ENCODE results near the gene UMAD1.

The UMAD1 gene

DNA sequence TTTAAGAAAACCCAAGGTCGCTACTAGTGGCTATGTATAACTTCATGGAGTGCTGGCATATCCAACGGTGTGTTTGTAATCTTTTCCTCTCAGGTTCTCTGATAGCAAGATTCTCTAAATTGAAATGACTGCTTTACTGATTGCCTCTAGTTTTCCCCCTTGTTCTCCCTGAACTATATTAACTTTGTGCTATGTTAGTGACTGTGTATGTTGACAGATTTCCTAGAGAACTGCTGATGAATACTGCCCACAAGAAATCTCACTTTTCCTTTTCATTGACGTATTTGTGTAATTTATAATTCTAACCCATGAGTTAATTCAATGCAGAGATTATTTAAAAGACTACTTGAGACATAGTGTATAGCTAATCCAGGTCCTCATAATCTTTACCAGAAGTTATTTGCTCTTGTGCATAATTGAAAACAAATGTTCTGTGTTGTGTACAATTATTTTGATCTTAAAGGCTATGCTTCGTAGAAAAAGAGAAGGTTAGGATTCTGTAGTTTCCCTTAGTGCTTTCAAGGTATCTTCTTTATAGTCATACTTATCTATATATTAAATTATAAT, 257.5 kb downstream of the UMAD1 start:
- no peak for DNase-seq

GRCh38 chr7:7902845-7903244, 262.3 kb downstream of the UMAD1 start:
- DNase-seq = no peak

DNA sequence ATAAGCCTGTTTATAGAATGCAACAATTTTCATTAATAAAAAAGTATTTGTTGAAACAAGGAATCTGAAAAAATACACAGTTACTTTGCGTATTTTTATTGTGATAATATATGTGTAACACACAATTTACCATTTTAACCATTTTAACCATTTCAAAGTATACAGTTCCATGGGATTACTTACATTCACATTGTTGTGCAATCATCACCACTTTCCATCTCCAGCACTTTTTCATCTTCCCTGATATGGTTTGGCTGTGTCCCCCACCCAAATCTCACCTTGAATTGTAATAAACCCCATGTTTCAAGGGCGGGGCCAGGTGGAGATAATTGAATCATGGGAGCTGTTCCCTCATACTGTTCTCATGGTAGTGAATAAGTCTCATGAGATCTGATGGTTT, 266.8 kb downstream of the UMAD1 start:
- no peak for DNase-seq

DNA sequence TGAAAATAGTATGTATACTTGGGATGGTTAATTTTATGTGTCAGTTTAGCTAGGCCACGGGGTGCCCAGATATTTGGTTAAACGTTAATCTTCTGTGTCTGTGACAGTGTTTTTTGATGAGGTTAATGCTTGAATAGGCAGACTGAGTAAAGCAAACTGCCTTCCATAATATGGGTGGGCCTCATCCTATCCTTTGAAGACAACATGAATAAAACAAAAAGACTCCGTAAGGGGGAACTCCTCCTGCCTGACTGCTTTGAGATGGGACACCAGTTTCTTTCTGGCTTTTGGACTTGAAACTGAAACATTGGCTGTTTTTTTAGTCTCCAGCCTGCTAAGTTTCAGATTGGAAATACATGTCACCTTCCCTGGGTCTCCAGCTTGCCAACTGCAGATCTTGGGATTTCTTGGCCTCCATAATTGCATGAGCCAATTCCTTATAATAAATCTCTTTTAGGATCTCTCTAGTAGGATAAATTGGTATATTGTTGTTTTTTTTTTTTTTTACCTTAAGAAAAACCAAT, 268.1 kb downstream of the UMAD1 start:
- DNase-seq = no peak

- DNase-seq = no peak
These were observed 268.8 kb downstream of the UMAD1 start for GRCh38 chr7:7909376-7909775.

DNA sequence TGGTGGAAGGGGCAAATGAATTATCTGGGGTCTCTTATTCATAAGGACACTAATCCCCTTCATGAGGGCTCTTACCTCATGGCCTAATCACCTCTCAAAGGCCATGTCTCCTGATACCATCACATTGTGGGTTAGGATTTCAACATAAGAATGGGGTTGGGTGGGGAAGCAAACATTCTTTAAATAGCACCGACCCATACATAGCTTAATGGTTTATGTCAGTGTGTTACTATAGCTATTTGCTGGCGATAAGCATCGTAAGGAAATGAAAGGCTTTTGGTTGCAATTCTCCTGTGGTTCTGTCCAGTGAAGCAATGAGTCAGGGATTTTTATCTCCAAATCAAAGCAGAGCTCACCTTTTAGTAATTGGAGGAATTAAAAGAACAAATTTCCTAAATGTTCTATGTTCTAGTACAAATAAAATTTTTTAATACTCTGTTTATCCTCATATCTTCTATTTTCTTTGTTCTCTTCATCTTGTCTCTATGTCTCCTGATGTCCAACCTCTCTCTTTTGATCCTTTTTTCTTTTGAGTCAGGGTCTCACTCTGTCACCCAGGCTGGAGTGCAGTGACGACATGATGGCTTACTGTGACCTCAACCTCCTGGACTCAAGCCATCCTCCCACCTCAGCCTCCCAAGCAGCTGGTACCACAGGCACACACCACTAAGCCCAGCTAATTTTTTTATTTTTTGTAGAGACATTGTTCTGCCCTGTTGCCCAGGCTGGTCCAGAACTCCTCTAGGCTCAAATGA, 271.0 kb downstream of the UMAD1 start:
- DNase-seq = no peak

DNA sequence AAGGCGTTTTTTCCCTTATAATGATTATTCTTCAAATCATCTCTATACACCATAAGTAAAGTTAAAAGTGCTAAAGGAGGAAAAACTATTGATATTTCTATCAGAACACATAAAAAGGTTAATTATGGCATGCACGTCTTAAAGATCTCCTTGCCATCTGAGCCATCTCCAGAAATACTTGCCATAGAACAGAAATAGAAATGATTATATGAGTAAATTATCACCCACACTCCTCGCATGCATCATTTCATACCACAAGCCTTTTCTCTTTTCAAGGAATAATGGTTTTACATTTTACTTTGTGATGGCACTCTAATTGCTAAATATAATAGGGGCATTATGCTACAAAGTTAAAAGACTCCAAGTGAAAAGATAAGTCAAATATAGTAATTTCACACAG, 272.4 kb downstream of the UMAD1 start:
- DNase-seq = no peak

- no peak for DNase-seq
These were observed 273.0 kb downstream of the UMAD1 start for GRCh38 chr7:7913504-7913903.

- no peak for DNase-seq
These were observed 274.0 kb downstream of the UMAD1 start for GRCh38 chr7:7914547-7914946.

DNA sequence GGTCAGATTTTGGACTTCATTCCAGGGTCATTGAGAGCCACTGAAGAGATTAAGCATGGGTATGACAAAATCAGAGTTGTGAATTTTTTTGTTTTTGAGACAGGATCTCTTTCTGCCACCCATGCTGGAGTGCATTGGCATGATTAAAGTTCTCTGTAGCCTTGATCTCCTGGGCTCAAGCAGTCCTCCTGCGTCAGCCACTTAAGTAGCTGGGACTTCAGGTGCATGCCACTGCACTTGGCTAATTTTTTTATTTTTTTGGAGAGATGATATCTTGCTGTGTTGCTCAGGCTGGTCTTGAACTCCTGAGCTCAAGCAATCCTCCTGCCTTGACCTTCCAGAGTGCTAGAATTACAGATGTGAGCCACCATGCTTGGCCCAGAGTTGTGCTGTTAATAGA, 275.5 kb downstream of the UMAD1 start:
- no peak for DNase-seq

GRCh38 chr7:7917593-7917992, 277.0 kb downstream of the UMAD1 start:
- no peak for DNase-seq

GRCh38 chr7:7918736-7919448, 278.3 kb downstream of the UMAD1 start:
- no peak for DNase-seq

DNA sequence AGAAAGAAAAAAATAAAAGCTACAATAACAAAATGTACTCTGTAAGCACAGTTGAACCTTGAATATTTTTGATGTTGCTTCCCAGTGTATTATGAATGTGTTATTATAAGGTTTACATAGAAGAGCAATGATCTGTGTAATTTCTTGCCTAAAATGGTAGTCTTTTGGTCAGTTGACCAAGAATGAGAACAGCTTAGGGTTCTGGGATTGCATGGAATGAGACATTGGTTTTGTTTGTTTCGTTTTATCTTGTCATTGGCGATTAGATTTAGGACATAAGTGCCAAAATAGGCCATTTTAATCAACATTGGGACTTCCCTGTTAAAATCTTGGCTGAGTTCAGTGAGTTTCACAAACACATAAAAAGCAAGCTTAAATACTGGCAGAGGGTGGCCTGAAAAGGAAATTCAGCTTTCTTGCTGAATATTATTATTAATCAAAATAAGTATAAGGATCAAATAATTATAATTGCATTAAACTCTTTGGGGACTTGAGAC, 278.9 kb downstream of the UMAD1 start:
- no peak for DNase-seq

DNA sequence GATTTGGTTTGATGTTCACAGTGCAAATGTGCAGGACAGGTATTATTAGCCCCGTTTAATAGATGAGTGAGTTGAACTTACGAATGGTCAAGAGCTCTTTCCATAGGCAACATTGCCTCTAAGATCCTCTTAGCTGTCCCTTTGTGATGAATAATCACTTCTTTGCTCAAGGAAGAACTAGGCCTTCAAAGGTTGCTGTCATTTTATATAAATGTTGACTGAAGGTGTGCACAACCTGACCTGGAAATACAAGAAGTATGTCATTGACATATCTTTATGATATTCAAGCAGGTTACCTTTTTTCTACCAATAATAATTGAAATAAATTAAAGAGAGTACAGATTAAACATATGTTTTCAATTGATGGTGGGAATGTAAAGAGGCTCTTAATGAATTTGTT, 279.5 kb downstream of the UMAD1 start:
- DNase-seq = no peak

DNA sequence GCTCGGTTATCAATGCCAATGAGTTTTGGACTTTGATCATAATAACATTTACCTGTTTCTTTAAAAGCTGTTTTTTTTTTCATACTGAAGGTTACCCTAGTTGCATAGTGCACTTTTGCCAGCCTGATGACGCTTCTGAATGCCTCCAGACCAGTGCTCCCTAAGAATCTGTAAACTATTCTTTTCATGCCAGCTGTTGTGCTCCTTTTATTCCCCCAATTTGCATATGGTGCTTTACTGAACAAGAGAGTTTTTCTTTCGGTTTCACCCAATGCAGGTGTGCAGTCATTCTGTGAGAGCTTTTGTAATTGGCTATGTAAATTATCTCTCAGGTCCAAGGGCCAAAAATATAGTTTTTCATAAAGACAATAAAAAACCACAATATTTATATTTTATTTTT, 279.9 kb downstream of the UMAD1 start:
- no peak for DNase-seq

DNA sequence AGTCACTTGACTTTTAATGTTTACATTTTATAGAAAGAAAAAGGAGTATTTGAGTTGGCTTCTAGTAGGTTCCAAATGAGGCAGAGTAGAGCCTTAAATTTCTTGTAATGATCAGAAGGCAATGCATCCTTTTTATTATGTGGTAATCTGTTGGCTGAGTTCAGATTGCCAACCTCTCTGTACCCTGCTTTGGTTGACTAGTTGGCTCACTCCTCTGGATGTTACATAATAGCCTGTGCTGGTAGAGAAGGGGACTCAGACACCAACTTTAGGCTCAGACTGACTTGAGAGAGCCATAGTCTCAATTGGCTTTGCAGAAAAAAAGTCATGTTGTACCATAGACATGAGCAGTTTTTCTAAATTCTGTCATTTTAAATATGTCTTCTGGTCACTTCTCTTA, 281.3 kb downstream of the UMAD1 start:
- DNase-seq = no peak

DNA sequence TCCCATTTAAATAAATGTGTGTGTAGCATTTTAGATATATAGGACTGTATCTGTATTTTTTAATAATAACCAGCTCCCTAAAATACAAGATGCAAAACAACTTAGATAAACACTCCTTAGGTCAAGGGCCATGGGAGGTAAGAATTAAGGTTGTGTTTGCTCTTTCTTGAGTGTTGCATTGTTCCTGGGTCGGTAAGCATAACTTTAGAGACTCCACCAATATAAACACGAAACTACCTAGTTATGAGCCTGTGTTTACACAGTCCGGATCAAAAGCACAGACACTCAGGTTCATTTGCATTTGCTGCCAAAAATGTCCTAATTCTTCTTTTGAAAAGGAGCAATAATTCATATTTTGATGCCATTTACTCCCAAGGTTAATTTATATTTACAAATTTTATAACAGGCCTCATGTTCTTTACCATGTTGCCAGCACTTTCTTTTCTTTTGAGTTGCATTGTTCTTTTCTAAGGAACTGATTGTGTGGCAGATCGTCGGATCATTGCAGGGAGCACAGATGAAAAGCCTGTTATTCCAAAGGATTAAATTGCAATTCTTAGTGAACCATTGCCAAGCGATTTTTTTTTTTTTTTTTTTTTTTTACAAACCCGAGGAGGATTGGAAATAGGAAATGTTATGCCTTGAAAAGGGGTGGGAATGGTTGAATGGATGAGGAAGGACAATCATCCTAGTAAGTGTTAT, 282.3 kb downstream of the UMAD1 start:
- DNase-seq = no peak

DNA sequence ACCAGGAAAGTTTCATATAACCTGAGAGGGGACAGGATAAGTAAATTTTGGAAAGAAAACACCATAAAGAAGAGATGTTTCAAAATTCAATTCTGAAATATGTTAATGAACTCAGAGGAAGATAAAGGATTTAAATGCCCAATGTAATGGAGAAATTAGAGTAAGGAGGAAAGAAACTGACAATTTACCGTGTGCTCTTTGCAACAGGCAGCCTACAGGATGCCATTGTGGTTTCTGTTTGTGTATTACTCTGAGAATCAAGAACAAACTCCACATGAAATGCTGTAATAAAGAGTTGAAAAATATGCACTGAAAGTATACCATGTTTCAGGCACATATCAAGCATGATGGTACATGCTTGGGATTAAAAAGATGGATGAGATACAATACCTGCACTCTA, 283.3 kb downstream of the UMAD1 start:
- DNase-seq = no peak

GRCh38 chr7:7924303-7924702, 283.8 kb downstream of the UMAD1 start:
- no peak for DNase-seq
